GM12865 (cell line): ENCODE measurements around the gene RAB11FIP4.

ENCODE experiments used
- DNase-seq: peaks from one replicate; pipeline ENCODE4 v3.0.0; 2010; ENCODE audit warnings: low read depth
- H3K4me3 ChIP-seq: 2 replicates; pipeline ENCODE4 v1.5.1; 2011; ENCODE audit warnings: mild to moderate bottlenecking, low read depth, low read length, control low read depth
- CTCF ChIP-seq: IDR thresholded peaks from 2 replicates; pipeline ENCODE4 v1.5.1; 2011; ENCODE audit warnings: low read length, control low read depth, low read depth, inconsistent platforms; ENCODE audit not compliant: insufficient read depth; ENCODE audit errors: missing control alignments

RAB11FIP4 gene

GRCh38 chr17:31452101-31452500, 60.6 kb downstream of the RAB11FIP4 start:
- no peak for TF ChIP-seq CTCF
- no peak for DNase-seq
- H3K4me3 ChIP-seq: no peak overlapping the region

GRCh38 chr17:31452561-31453110, 61.2 kb downstream of the RAB11FIP4 start:
- H3K4me3 ChIP-seq: no peak overlapping the region
- DNase-seq: no peak
- no peak for TF ChIP-seq CTCF

GRCh38 chr17:31453896-31454295, 62.4 kb downstream of the RAB11FIP4 start:
- TF ChIP-seq CTCF: no peak
- H3K4me3 ChIP-seq: no peak overlapping the region
- DNase-seq: no peak

GRCh38 chr17:31456814-31457213, 65.3 kb downstream of the RAB11FIP4 start:
- H3K4me3 ChIP-seq: no peak overlapping the region

GRCh38 chr17:31457391-31458234, 66.1 kb downstream of the RAB11FIP4 start:
- no peak for DNase-seq
- no peak for TF ChIP-seq CTCF
- no peak overlapping the region for H3K4me3 ChIP-seq

More at GRCh38 chr17:31456814-31457213, 65.3 kb downstream of the RAB11FIP4 start:
- no peak for TF ChIP-seq CTCF
- no peak for DNase-seq

- no peak for DNase-seq
- no peak overlapping the region for H3K4me3 ChIP-seq
- no peak for TF ChIP-seq CTCF
Observed at GRCh38 chr17:31458829-31459228, 67.4 kb downstream of the RAB11FIP4 start.

- no peak for DNase-seq
- TF ChIP-seq CTCF: no peak
Observed at GRCh38 chr17:31459716-31460115, 68.2 kb downstream of the RAB11FIP4 start.

More at GRCh38 chr17:31459716-31460115, 68.2 kb downstream of the RAB11FIP4 start:
- no peak overlapping the region for H3K4me3 ChIP-seq
